Putamen (tissue), 1 donor: ENCODE data around the gene NOP9.
"Not testable (repeated sequence)": the region's sequence is repeated elsewhere in the genome, so short reads cannot be mapped to it uniquely, and the experiment has no call there.

Source experiments
- DNase-seq: peaks from one replicate; pipeline ENCODE4 v3.0.0-alpha.2; 2016; ENCODE audit warnings: low spot score

NOP9 gene

GRCh38 chr14:24349742-24350141, 50.1 kb downstream of the NOP9 start:
- no peak for DNase-seq

- DNase-seq = no peak
Measured at GRCh38 chr14:24351517-24351916, 51.9 kb downstream of the NOP9 start.

GRCh38 chr14:24353559-24354481, 54.2 kb downstream of the NOP9 start:
- DNase-seq = no peak

- not testable (repeated sequence) for DNase-seq
Measured at GRCh38 chr14:24354482-24354825, 54.8 kb downstream of the NOP9 start.

GRCh38 chr14:24355009-24355408, 55.4 kb downstream of the NOP9 start:
- no peak for DNase-seq

- DNase-seq = no peak
Measured at GRCh38 chr14:24356208-24356607, 56.6 kb downstream of the NOP9 start.
